ENCODE results near the gene TMEM144.

Gene TMEM144

GRCh38 chr4:158209825-158210807 is at the start of gene TMEM144:
Gene TMEM144, plus strand, starts transcription at chr4:158210486. Its CDS starts 2,182 bp downstream, at chr4:158212668.
- DNase-seq (ENCODE audit: low read depth in 1 of 2, low spot score in 1 of 2), result peak in 1 of 2 donors; percentile 20

GRCh38 chr4:158161551-158162354 is 48.5 kb upstream of the TMEM144 start:
- no peak for DNase-seq (ENCODE audit: low read depth in 1 of 2, low spot score in 1 of 2)

- no peak for DNase-seq (ENCODE audit: low read depth in 1 of 2, low spot score in 1 of 2)
Measured at GRCh38 chr4:158162631-158163030, 47.7 kb upstream of the TMEM144 start.

DNA sequence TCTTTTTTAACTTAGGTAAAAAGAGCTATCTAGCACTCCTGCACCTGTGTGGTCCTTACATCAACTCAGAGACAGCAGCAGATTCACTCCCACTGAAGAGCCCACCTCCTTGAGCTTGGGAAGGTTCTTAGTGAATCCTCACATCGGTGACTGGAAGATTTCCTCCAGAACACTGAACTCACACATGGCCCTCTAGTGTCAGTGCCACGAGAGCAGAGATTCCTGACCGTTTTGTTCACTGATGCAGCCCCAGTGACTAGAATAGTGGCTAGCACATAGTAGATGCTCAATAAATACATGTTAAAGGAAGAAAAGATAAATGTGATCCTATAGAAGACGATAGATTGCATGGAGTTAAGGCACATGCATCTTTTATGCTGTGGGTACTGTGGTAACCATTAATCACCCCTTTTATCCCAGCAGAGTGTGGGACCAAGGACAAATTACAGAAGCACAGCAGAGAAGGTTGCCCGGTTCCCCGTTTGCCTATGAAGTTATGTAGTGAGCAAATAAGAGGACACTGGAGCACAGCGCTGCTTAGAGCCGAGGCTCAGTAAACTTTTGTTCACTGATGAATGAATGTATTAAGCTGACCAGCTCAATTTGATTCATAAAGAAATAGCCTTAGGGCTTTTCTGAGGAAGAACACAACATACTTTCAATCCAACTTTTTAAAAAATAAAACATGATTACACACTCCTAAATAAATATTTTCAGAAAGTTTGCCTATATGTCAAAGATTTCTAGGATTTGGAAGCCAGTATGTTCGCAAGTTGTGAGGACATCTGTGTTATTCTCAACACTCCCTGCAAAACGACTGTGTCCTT is 46.1 kb upstream of the TMEM144 start:
- DNase-seq (ENCODE audit: low read depth in 1 of 2, low spot score in 1 of 2), result no peak

DNA sequence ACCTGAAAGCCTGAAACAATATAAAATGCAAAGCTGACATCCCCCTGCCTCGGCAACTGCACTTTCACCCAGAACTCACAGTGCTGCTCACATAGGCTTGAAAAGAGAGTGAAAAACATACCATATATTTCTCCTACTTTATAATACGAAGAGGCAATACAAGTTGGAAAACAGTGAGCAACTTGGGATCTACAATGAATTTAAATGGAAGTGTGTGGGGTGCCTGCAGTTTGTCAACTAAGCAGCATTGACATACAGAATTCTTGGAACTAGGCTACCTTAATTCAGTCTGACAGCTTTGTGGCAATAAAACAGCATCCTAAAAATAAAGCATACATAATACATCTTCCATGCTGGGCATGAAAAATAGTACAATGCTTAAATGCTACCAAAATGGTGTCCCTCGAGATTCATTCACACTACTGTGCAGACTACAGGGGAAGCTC is 45.5 kb upstream of the TMEM144 start:
- no peak for DNase-seq (ENCODE audit: low read depth in 1 of 2, low spot score in 1 of 2)

DNA sequence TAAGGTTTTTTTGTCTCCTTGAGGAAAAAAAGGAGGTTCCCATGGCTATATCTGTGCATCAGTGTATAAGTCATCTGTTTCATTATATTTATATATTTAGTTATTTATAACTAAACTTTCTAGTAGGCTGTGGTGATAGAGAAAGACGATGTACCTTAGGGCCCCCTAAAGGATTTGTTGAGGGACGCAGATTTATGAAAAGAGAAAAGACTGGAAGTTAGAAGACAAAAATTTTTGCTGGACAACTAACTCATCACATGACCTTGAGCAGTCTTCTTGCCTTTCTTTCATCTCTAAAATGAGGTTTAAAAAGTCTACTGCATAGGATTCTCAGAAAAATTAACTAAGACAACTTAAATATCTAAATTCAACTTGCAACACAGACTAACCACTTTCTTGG is 43.6 kb upstream of the TMEM144 start:
- DNase-seq (ENCODE audit: low read depth in 1 of 2, low spot score in 1 of 2), result no peak

- DNase-seq (ENCODE audit: low read depth in 1 of 2, low spot score in 1 of 2), result no peak
Measured at GRCh38 chr4:158168606-158169005, 41.7 kb upstream of the TMEM144 start.

DNA sequence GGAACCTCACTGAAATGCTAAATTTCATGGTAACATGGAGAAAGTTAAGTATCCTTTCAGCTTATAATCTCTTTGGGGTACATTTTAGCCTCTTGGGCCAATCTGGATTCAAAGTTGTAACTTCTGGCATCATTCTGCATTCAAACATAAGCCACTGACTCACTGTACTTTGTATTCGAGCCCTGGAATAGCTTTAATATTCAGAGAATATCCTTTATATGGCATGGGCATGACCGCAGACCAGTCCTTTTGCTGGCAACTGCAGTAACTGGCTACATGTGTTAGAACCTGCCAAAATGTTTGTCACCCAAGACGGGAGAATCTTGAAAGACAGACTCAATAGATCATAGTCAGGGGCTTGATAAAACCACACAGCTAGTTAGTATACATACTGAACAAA is 40.8 kb upstream of the TMEM144 start:
- no peak for DNase-seq (ENCODE audit: low read depth in 1 of 2, low spot score in 1 of 2)

- DNase-seq (ENCODE audit: low read depth in 1 of 2, low spot score in 1 of 2), result no peak
Measured at GRCh38 chr4:158169931-158170690, 40.2 kb upstream of the TMEM144 start.

DNA sequence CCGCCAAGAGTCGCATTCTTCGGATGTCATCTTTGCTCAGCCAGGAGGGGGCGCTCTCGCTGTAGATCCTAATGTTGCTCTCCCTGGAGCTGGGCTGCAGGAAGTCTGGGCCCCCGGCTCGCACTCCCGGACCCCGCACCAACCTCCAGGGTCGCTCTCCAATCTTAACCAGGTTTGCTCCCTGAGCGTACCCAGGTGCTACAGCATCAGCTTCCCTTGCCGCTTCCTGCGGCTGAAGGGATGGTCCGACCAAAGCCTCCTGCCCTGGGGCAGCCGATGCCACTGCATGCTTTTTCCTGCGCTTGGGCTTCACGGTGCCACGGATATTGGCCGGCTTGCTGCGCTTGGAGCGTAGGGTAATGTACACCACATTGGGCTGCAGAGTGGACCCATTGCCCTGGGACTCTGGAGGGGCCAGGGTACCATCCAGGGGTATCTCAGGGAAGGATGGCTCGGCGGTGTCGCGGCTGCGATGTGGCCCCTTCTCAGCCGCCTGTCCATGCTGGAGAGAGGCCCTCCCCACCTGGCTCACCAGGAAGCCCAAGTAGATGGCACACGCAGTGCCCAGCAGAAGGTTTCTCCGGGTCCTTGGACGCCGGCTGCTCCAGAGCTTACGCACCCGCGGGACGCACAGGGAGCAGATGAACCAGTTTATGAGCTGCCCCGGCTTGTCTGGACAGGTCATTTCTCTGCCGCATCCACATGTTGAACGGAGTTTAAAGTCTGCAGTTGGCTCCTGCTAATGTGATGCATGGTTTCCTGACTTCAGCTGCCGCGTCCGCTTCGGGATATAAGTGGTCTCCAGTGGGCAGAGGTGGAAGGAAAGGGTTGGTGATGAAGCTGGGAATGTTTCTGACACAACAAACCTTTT is 39.4 kb upstream of the TMEM144 start:
- no peak for DNase-seq (ENCODE audit: low read depth in 1 of 2, low spot score in 1 of 2)

DNA sequence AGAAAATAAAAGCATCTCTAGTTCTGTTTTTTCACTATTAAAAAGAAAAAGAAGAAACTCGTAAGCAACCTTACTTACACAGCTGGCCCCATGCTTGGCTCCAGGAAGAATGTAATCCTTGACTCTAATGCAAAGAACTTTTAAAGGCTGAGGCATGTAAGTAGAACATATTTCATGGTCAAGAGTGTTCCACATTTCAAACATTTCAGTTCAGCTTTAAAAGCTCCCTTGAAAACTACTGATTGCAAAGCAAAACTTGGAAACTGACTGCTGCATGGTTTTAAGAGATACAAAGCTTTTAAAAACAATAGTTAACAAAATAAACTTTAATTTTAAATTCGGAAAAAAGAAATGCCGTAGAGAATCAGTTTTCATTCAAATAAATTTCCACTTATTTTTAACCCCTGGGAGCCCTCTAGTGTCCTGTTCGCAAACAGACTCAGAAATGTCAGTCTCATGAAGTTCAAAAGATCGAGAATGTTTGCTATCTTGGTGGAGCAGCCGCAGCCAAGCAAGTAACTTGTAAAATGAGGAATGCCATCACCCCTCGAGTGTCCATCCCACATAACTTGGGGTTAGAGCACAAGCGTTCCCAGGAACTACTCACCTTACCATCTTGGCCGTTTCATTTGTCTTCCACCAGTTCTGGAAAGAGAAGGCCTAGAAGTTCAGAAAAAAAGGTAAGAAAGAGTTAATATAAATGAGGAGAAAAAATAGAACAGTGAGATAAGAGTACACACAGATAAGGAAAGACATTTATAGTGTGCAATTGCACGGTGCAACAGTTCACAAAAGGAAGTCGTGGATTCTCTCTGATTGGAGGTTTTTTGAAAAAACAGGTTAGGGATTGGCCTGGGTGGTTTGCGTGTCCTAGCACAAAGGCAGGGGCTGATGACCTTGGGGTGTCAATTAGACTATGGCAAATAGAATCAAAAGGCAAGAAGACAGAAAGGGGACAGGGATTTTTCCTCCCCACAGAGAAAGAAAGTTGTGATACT is 37.7 kb upstream of the TMEM144 start, which contains the start of gene GASK1B:
Gene GASK1B (minus strand): TSS at position 765 of the 998 bp plus-strand sequence. CDS start 1,650 bp downstream, outside the sequence.
- DNase-seq (ENCODE audit: low read depth in 1 of 2, low spot score in 1 of 2), result no peak

DNA sequence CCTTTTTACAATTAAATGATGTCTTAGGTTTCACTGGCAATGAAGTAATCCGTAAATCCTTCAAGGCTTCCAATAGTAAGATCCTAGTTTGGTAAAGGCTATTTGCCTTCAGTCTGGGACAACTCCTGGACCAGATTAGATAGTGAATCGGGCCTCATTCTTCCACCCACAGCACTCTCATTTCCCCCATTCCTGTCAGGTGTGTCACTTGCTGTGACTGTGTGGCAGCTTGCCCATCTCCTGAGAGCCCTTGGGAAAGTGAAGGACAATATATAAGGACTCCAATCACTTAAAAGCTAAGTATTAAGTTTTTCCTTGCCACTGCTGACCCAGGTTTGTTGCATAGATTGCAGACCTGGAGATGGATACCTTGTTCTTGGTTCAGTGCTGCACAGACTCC is 34.2 kb upstream of the TMEM144 start:
- DNase-seq (ENCODE audit: low read depth in 1 of 2, low spot score in 1 of 2), result no peak

- no peak for DNase-seq (ENCODE audit: low read depth in 1 of 2, low spot score in 1 of 2)
Measured at GRCh38 chr4:158176776-158177175, 33.5 kb upstream of the TMEM144 start.

DNA sequence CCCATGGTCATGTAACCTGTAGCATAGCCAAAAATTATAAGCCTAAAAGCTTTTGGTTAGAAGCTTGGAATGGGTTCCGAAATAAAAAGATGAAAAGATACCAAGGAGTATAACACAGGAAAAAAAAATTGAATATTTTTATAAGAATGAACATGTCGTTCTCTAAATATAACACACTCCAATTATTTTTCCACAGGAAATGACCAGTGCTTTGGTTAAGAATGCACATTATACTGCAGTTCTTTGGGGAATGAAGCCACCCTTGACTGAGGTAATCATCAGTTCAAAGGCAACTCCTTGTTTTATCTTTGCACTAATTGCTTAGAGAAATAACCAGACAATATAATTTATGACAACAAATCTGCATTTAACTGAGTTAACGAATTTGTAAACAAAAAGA is 30.8 kb upstream of the TMEM144 start:
- DNase-seq (ENCODE audit: low read depth in 1 of 2, low spot score in 1 of 2), result no peak

DNA sequence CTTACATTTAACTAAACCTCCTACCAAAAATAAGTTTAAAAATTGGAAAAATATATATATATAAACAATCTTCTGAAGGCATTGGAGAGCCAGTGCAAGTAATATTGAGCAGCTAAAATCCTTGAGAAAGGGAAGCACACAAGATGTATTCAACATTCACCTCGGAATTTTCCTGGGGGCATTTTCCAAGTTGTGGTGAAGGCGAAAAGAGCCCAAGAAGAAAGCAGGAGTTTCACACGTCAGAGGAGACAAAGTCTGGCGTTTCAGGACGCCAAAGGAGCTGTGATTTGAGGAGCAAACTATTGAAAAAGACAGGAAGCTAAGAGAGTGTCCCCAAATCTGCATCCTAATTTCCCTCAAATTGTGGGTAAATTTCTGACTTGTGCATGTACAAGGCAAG is 28.4 kb upstream of the TMEM144 start:
- no peak for DNase-seq (ENCODE audit: low read depth in 1 of 2, low spot score in 1 of 2)

DNA sequence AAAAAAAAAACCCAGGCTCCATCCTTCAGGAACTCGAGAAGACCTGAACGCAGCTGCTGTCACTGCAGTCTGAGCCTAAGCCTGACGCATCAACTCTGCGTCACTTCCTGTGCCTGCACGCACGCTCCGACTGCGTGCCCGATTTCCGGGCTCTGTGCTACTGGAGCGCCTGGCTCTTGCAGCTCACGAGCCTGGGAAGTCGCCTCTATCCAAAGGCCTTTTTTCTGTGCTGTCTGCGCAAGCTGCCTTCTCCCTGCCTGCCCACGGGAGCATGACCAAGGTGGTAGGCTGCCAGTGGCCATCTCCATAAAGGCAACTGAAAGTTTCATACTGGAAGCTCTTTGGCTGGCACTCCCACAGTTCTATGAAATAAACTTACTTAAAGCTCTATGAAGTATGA is 27.6 kb upstream of the TMEM144 start:
- no peak for DNase-seq (ENCODE audit: low read depth in 1 of 2, low spot score in 1 of 2)

GRCh38 chr4:158186815-158187214 is 23.5 kb upstream of the TMEM144 start:
- no peak for DNase-seq (ENCODE audit: low read depth in 1 of 2, low spot score in 1 of 2)

- DNase-seq (ENCODE audit: low read depth in 1 of 2, low spot score in 1 of 2), result no peak
Measured at GRCh38 chr4:158189422-158189821, 20.9 kb upstream of the TMEM144 start.

Measured in stimulated activated CD4-positive, alpha-beta T cell treated with anti-CD3 and anti-CD28 coated beads, Interleukin-15, amount 100 ng/mL, for 1 hour (primary cell).